ENCODE measurements around the gene NPHP1. TPM values are rescaled to one million over a fixed set of nuclear protein-coding genes. Genes with fewer than 3 reads are reported as not detected.
"Not testable (repeated sequence)": the region's sequence is repeated elsewhere in the genome, so short reads cannot be mapped to it uniquely, and the experiment has no call there.

Gene NPHP1
- polyA plus RNA-seq, 1 donor from 2014 or later = 8.0 TPM

DNA sequence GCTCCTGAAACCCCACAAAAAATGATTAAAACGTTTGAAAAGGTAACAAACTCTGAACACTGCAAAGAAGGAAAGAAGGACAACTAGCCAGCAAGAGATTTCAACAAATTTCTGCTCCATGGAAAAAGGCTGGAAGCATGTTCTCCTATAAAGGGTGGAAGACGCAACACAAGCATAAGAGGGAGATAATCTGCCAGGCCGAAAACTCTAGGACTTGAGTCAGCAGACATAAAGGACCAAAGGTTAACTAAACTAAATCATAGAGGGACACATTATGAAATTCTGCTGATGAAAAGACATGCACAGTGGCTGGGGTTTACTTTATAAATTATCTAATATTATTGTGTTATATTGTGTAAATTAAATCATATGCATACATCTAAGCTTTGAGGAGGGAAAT, 6.8 kb downstream of the NPHP1 start:
- Histone ChIP-seq H3K9me3 (ENCODE audit: low read length) (no peaks in the 10 kb centered on the region), H2AFZ (ENCODE audit: low read depth, low read length) (no peak overlapping the region), H3K4me2 (ENCODE audit: low read length) (no peak overlapping the region), H3K9me2 (ENCODE audit: insufficient read depth, low read length) (no peaks in the 10 kb centered on the region), H3K9ac (ENCODE audit: low read length) (no peak overlapping the region), H3K27me3 (ENCODE audit: insufficient read depth, low read depth, low read length) (no peaks in the 10 kb centered on the region), H3K4me3 (ENCODE audit: low read length) (no peak overlapping the region), H3K27ac (ENCODE audit: low read length) (no peak overlapping the region), H4K20me1 (ENCODE audit: insufficient read depth) (no peaks in the 10 kb centered on the region), H3K36me3 (ENCODE audit: insufficient read depth, low read length) (no peaks in the 10 kb centered on the region), H3K79me2 (replicated peaks; ENCODE audit: insufficient read depth, low read length) (no peaks in the 10 kb centered on the region), H3F3A (ENCODE audit: insufficient read depth, low read length, poor library complexity, severe bottlenecking) (no peaks in the 10 kb centered on the region)
- TF ChIP-seq EP300 (conservative IDR thresholded peaks at IDR 0.05; ENCODE audit: poor library complexity, severe bottlenecking) (no peak), REST (IDR thresholded peaks at IDR 0.05; ENCODE audit: borderline replicate concordance) (no peak), MXI1 (conservative IDR thresholded peaks at IDR 0.05; ENCODE audit: poor library complexity, severe bottlenecking) (no peak), EZH2 (IDR thresholded peaks at IDR 0.05; ENCODE audit: borderline replicate concordance, insufficient read depth, low read length, poor library complexity, severe bottlenecking) (no peak), TAF1 (IDR thresholded peaks at IDR 0.05; ENCODE audit: low read depth) (no peak), RAD21 (conservative IDR thresholded peaks at IDR 0.05) (no peak), POLR2AphosphoS5 (IDR thresholded peaks at IDR 0.05) (no peak), SMC3 (conservative IDR thresholded peaks at IDR 0.05; ENCODE audit: poor library complexity) (no peak)
- TF ChIP-seq, protein P1, sequence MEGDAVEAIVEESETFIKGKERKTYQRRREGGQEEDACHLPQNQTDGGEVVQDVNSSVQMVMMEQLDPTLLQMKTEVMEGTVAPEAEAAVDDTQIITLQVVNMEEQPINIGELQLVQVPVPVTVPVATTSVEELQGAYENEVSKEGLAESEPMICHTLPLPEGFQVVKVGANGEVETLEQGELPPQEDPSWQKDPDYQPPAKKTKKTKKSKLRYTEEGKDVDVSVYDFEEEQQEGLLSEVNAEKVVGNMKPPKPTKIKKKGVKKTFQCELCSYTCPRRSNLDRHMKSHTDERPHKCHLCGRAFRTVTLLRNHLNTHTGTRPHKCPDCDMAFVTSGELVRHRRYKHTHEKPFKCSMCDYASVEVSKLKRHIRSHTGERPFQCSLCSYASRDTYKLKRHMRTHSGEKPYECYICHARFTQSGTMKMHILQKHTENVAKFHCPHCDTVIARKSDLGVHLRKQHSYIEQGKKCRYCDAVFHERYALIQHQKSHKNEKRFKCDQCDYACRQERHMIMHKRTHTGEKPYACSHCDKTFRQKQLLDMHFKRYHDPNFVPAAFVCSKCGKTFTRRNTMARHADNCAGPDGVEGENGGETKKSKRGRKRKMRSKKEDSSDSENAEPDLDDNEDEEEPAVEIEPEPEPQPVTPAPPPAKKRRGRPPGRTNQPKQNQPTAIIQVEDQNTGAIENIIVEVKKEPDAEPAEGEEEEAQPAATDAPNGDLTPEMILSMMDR (IDR thresholded peaks at IDR 0.05; ENCODE audit: poor library complexity, severe bottlenecking) = no peak

DNA sequence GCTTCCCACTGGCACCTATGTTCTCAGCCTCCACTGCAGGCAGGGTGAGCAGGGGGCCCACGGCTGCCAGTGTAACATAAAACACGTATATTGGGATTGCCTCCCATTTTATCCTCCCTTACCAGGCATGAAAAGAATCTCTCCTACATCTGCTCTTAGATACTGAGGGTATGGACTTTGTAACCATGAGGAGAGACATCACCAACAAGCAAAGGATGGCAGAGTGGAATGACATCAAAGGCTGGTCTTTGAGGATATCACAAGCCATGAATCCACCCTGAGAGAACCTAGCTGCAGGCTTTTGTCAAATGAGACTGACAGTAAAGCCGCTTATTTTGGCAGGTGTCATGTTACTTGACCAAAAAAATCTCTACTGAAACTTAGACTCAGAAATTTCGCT, 7.4 kb downstream of the NPHP1 start:
- Histone ChIP-seq H3K9ac (ENCODE audit: low read length) (no peak overlapping the region), H2AFZ (ENCODE audit: low read depth, low read length) (no peak overlapping the region), H3K79me2 (replicated peaks; ENCODE audit: insufficient read depth, low read length) (no peaks in the 10 kb centered on the region), H4K20me1 (ENCODE audit: insufficient read depth) (no peaks in the 10 kb centered on the region), H3K4me3 (ENCODE audit: low read length) (no peak overlapping the region), H3F3A (ENCODE audit: insufficient read depth, low read length, poor library complexity, severe bottlenecking) (no peaks in the 10 kb centered on the region), H3K4me2 (ENCODE audit: low read length) (no peak overlapping the region), H3K36me3 (ENCODE audit: insufficient read depth, low read length) (no peaks in the 10 kb centered on the region), H3K27me3 (ENCODE audit: insufficient read depth, low read depth, low read length) (no peaks in the 10 kb centered on the region), H3K27ac (ENCODE audit: low read length) (no peak overlapping the region), H3K9me2 (ENCODE audit: insufficient read depth, low read length) (no peaks in the 10 kb centered on the region), H3K9me3 (ENCODE audit: low read length) (no peaks in the 10 kb centered on the region)
- TF ChIP-seq EP300 (conservative IDR thresholded peaks at IDR 0.05; ENCODE audit: poor library complexity, severe bottlenecking) (no peak), SMC3 (conservative IDR thresholded peaks at IDR 0.05; ENCODE audit: poor library complexity) (no peak), TAF1 (IDR thresholded peaks at IDR 0.05; ENCODE audit: low read depth) (no peak), POLR2AphosphoS5 (IDR thresholded peaks at IDR 0.05) (no peak), EZH2 (IDR thresholded peaks at IDR 0.05; ENCODE audit: borderline replicate concordance, insufficient read depth, low read length, poor library complexity, severe bottlenecking) (no peak), MXI1 (conservative IDR thresholded peaks at IDR 0.05; ENCODE audit: poor library complexity, severe bottlenecking) (no peak), RAD21 (conservative IDR thresholded peaks at IDR 0.05) (no peak), REST (IDR thresholded peaks at IDR 0.05; ENCODE audit: borderline replicate concordance) (no peak)

DNA sequence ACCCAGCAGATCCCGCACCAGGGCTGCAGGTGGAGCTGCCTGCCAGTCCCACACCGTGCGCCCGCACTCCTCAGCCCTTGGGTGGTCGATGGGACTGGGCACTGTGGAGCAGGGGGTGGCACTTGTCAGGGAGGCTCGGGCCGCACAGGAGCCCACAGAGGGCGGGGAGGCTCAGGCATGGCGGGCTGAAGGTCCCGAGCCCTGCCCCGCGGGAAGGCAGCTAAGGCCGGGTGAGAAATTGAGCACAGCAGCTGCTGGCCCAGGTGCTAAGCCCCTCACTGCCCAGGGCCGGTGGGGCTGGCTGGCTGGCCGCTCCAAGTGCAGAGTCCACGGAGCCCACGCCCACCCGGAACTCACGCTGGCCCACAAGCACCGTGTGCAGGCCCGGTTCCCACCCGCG, 14.6 kb downstream of the NPHP1 start:
- H3K4me3 ChIP-seq (ENCODE audit: low read length); H3K36me3 ChIP-seq (ENCODE audit: insufficient read depth, low read length): not testable (repeated sequence)

More for the DNA sequence above, 14.6 kb downstream of the NPHP1 start:
- not testable (repeated sequence) for H3F3A ChIP-seq (ENCODE audit: insufficient read depth, low read length, poor library complexity, severe bottlenecking); H2AFZ ChIP-seq (ENCODE audit: low read depth, low read length); H4K20me1 ChIP-seq (ENCODE audit: insufficient read depth); H3K4me2 ChIP-seq (ENCODE audit: low read length); H3K27me3 ChIP-seq (ENCODE audit: insufficient read depth, low read depth, low read length); H3K9ac ChIP-seq (ENCODE audit: low read length); H3K27ac ChIP-seq (ENCODE audit: low read length); H3K79me2 ChIP-seq (replicated peaks; ENCODE audit: insufficient read depth, low read length); H3K9me2 ChIP-seq (ENCODE audit: insufficient read depth, low read length); H3K9me3 ChIP-seq (ENCODE audit: low read length)
